AG04450 (cell line): ENCODE results near the gene GTPBP4. TPM values are rescaled to one million over a fixed set of nuclear protein-coding genes. Genes with fewer than 3 reads are reported as not detected.

Experiments used
- CTCF ChIA-PET: fragments of 300-600, 350-600 bp; formaldehyde crosslinking; extraction: SDS; loops from one replicate; lab custom pipeline; 2022; ENCODE audit warnings: antibody characterized with exemption, inconsistent platforms; lab: Charles Lee
- POLR2A ChIA-PET: fragments of 350-600 bp; formaldehyde crosslinking; extraction: SDS; loops from one replicate; lab custom pipeline; 2021; ENCODE audit warnings: antibody characterized with exemption, inconsistent platforms; lab: Yijun Ruan, JAX
- DNase-seq: peaks from one replicate; pipeline ENCODE4 v3.0.0-alpha.2; 2011; ENCODE audit warnings: low read depth, low spot score
- H3K27ac ChIP-seq: one replicate; pipeline ENCODE4 v1.5.1; 2012; ENCODE audit warnings: low read depth, low read length, control low read depth
- H3K27me3 ChIP-seq: one replicate; pipeline ENCODE4 v1.6.0; 2012; ENCODE audit warnings: low read length; ENCODE audit not compliant: control insufficient read depth, insufficient read depth
- H3K4me3 ChIP-seq: 2 replicates; pipeline ENCODE4 v1.5.1; 2011; ENCODE audit warnings: mild to moderate bottlenecking, low read depth, low read length, control low read depth
- H3K9me3 ChIP-seq: 2 replicates; pipeline ENCODE4 v1.5.1; 2012; ENCODE audit warnings: low read length; ENCODE audit not compliant: control insufficient read depth, insufficient read depth
- polyA plus RNA-seq: library from polyadenylated mRNA; depleted of rRNA; stranded (reverse); fragments of >200 nt; gene quantifications from 2 replicates; pipeline ENCODE4 v1.2.3, GENCODE V29; 2011
- TF ChIP-seq, protein P1 (sequence below): IDR thresholded peaks from 2 replicates; pipeline ENCODE4 v1.5.1; 2011; ENCODE audit warnings: low read depth, low read length, control low read depth, inconsistent platforms

The GTPBP4 gene
- polyA plus RNA-seq, 1 experiment = 34.9 TPM

DNA sequence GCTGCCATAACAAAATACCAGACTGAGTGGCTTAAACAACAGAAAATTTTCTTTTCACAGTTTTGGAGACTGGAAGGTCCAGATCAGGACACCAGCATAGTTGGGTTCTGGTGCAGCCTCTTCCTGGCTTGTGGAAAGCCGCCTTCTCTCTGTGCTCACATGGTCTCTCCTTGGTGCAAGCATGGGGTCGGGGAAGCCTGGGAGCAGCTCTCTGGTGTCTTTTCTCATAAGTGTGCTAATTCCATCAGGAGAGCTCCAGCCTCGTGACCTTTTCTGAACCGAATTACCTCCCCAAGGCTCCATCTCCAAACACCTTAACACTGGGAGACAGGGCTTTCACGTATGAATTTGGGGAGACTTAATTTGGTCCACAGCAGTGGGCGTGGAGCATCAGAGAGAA is 4.8 kb upstream of the GTPBP4 start:
- no peak for DNase-seq
- H3K27ac ChIP-seq = no peak overlapping the region
- ChIA-PET CTCF (no interaction called here), POLR2A (no interaction called here)
- H3K4me3 ChIP-seq = no peak overlapping the region
- peaks cover 24% of the 10 kb centered on the region for H3K9me3 ChIP-seq
- no peaks in the 10 kb centered on the region for H3K27me3 ChIP-seq
- TF ChIP-seq, protein P1, sequence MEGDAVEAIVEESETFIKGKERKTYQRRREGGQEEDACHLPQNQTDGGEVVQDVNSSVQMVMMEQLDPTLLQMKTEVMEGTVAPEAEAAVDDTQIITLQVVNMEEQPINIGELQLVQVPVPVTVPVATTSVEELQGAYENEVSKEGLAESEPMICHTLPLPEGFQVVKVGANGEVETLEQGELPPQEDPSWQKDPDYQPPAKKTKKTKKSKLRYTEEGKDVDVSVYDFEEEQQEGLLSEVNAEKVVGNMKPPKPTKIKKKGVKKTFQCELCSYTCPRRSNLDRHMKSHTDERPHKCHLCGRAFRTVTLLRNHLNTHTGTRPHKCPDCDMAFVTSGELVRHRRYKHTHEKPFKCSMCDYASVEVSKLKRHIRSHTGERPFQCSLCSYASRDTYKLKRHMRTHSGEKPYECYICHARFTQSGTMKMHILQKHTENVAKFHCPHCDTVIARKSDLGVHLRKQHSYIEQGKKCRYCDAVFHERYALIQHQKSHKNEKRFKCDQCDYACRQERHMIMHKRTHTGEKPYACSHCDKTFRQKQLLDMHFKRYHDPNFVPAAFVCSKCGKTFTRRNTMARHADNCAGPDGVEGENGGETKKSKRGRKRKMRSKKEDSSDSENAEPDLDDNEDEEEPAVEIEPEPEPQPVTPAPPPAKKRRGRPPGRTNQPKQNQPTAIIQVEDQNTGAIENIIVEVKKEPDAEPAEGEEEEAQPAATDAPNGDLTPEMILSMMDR = no peak

- CTCF ChIA-PET = no interaction called here
These were observed 4.1 kb upstream of the GTPBP4 start for GRCh38 chr10:983971-984655.

GRCh38 chr10:985361-985760 is 2.9 kb upstream of the GTPBP4 start:
- POLR2A ChIA-PET = no interaction called here
- TF ChIP-seq, protein P1 = no peak

More at GRCh38 chr10:983971-984655, 4.1 kb upstream of the GTPBP4 start:
- Histone ChIP-seq H3K4me3 (no peak overlapping the region), H3K27me3 (no peaks in the 10 kb centered on the region), H3K27ac (peak overlapping the region; percentile 21), H3K9me3 (peaks cover 22% of the 10 kb centered on the region)
- TF ChIP-seq, protein P1 = no peak
- POLR2A ChIA-PET = no interaction called here
- no peak for DNase-seq

GRCh38 chr10:986137-986825 is 2.0 kb upstream of the GTPBP4 start:
- H3K9me3 ChIP-seq = peaks cover 3% of the 10 kb centered on the region
- ChIA-PET POLR2A (interaction anchor here (0.5 to 2.2 kb wide), 4 partner anchors 51 to 70 kb away, joined by 3 to 11 read pairs (median 5); partner anchors contain the start of genes LARP4B and WDR37), CTCF (interaction anchor here (1.2 kb wide), 1 partner anchor 20 kb away, joined by 3 read pairs; no protein-coding TSS in a partner anchor)
- DNase-seq = no peak
- no peaks in the 10 kb centered on the region for H3K27me3 ChIP-seq
- TF ChIP-seq, protein P1 = no peak
- H3K27ac ChIP-seq = peak overlapping the region; percentile 98
- H3K4me3 ChIP-seq = no peak overlapping the region

More at GRCh38 chr10:985361-985760, 2.9 kb upstream of the GTPBP4 start:
- Histone ChIP-seq H3K27ac (no peak overlapping the region), H3K9me3 (peaks cover 9% of the 10 kb centered on the region), H3K27me3 (no peaks in the 10 kb centered on the region), H3K4me3 (no peak overlapping the region)
- DNase-seq = no peak
- CTCF ChIA-PET = interaction anchor here (1.2 kb wide), 1 partner anchor 19 kb away, joined by 3 read pairs; no protein-coding TSS in a partner anchor
